HepG2 (cell line): ENCODE data around the gene DTNB. TPM values are rescaled to one million over a fixed set of nuclear protein-coding genes. Genes with fewer than 3 reads are reported as not detected.
A peak's percentile ranks its signal among the peaks of the same experiment; 100 is the strongest.

ENCODE experiments used
- ATAC-seq: fragments of 200-7000 bp; cut with Tn5 transposase; 3 replicates; pipeline ENCODE4 v1.9.1; 2020; ENCODE audit warnings: mild to moderate bottlenecking, moderate library complexity
- BruUV-seq: library from RNA; stranded (reverse); fragments of 400-500 nt; replicated peaks from 2 replicates; lab custom pipeline; 2021; lab: Mats Ljungman, UMichigan
- CTCF ChIA-PET: fragments of 300-600 bp; formaldehyde crosslinking; extraction: SDS; loops from one replicate; lab custom pipeline; 2021; ENCODE audit warnings: low total read pairs, inconsistent platforms, low intra/inter-chr PET ratio; lab: Yijun Ruan, JAX
- POLR2A ChIA-PET: fragments of 350-600 bp; sonication (Branson Sonifier 250); formaldehyde crosslinking; loops from one replicate; lab custom pipeline; 2020; ENCODE audit warnings: antibody characterized with exemption, inconsistent platforms; lab: Yijun Ruan, JAX
- DNase-seq: peaks from one replicate; pipeline ENCODE4 v3.0.0-alpha.2; 2015; ENCODE audit warnings: low spot score
- FAIRE-seq: peaks from 3 replicates; lab custom pipeline; 2011; peaks lifted over from hg19 to GRCh38; lab: Jason Lieb, UNC
- H2AFZ ChIP-seq: one replicate; pipeline ENCODE4 v1.6.1; 2011; ENCODE audit warnings: low read length, inconsistent platforms
- H3K27ac ChIP-seq: fragments of 300-600 bp; 3 replicates; pipeline ENCODE4 v1.8.0; 2011; ENCODE audit warnings: mixed run types, mild to moderate bottlenecking, mixed read lengths, low read length, inconsistent platforms; ENCODE audit not compliant: insufficient read depth; ENCODE audit errors: extremely low read length
- H3K27me3 ChIP-seq, 2 experiments: fragments of 200-600 bp in 1 of 2; 2 replicates in 1 of 2; 3 replicates in 1 of 2; pipeline versions ENCODE4 v1.6.0 to v1.8.0; 2011; ENCODE audit warnings: low read length in 2 of 2, mild to moderate bottlenecking in 2 of 2, moderate library complexity in 2 of 2, inconsistent platforms in 1 of 2; ENCODE audit not compliant: insufficient read depth in 2 of 2, control insufficient read depth in 1 of 2
- H3K36me3 ChIP-seq, 2 experiments: fragments of 200-600 bp in 1 of 2; replicated peaks in 1 of 2; 2 replicates in 1 of 2; 3 replicates in 1 of 2; pipeline versions ENCODE4 v1.5.1 to v1.8.0; 2011; ENCODE audit warnings: low read length in 2 of 2, inconsistent platforms in 1 of 2; ENCODE audit not compliant: insufficient read depth in 2 of 2, control insufficient read depth in 1 of 2
- H3K4me1 ChIP-seq: 2 replicates; pipeline ENCODE4 v1.5.1; 2012; ENCODE audit warnings: low read length, inconsistent platforms; ENCODE audit not compliant: insufficient read depth
- H3K4me2 ChIP-seq: 2 replicates; pipeline ENCODE4 v1.6.0; 2011; ENCODE audit warnings: low read depth, low read length, inconsistent platforms
- H3K4me3 ChIP-seq, 3 experiments: fragments of 200-600 bp in 1 of 3; sonication (generic), shearing (Covaris generic) in 1 of 3; replicated peaks in 1 of 3; 2 replicates each; pipeline ENCODE4 v1.5.1; 2011 to 2016; ENCODE audit warnings: low read length in 3 of 3, inconsistent platforms in 2 of 3, low read depth in 2 of 3, mild to moderate bottlenecking in 2 of 3, control low read depth in 1 of 3, mixed read lengths in 1 of 3; ENCODE audit not compliant: insufficient read depth in 1 of 3
- H3K79me2 ChIP-seq: one replicate; pipeline ENCODE4 v1.6.1; 2011; ENCODE audit warnings: low read length, inconsistent platforms; ENCODE audit not compliant: insufficient read depth
- H3K9ac ChIP-seq: 2 replicates; pipeline ENCODE4 v1.6.0; 2011; ENCODE audit warnings: mild to moderate bottlenecking, low read depth, low read length, inconsistent platforms; ENCODE audit not compliant: insufficient read depth
- H3K9me3 ChIP-seq: 2 replicates; pipeline ENCODE4 v1.5.1; 2012; ENCODE audit warnings: mild to moderate bottlenecking, low read length
- H4K20me1 ChIP-seq: 2 replicates; pipeline ENCODE4 v1.6.0; 2011; ENCODE audit warnings: inconsistent platforms, mild to moderate bottlenecking, low read length, moderate library complexity; ENCODE audit not compliant: insufficient read depth
- CTCF ChIP-seq: sonication (generic); formaldehyde crosslinking; IDR thresholded peaks from 2 replicates; pipeline ENCODE4 v1.5.0; 2020; ENCODE audit warnings: mild to moderate bottlenecking, missing genetic modification reagents, moderate library complexity
- EP300 ChIP-seq, 3 experiments: sonication (generic) in 1 of 3; formaldehyde crosslinking in 1 of 3; IDR thresholded peaks; 2 replicates each; pipeline versions ENCODE4 v1.5.1 to v1.6.1; 2011 to 2020; ENCODE audit warnings: low read depth in 2 of 3, low read length in 2 of 3, borderline replicate concordance in 1 of 3, improper control_type of control experiment in 1 of 3, mild to moderate bottlenecking in 1 of 3, missing genetic modification reagents in 1 of 3, moderate library complexity in 1 of 3
- FOXP1 ChIP-seq, 2 experiments: fragments of 450-650 bp in 1 of 2; IDR thresholded peaks; 2 replicates each; pipeline ENCODE4 v1.6.1; 2017 to 2018; ENCODE audit warnings: antibody characterized with exemption in 1 of 2
- RAD21 ChIP-seq: fragments of 450-650 bp; formaldehyde crosslinking; IDR thresholded peaks from 2 replicates; pipeline ENCODE4 v1.5.0; 2020; ENCODE audit warnings: mild to moderate bottlenecking
- SOX6 ChIP-seq, 2 experiments: fragments of 450-650 bp in 1 of 2; sonication (generic) in 1 of 2; formaldehyde crosslinking in 1 of 2; IDR thresholded peaks; 2 replicates each; pipeline versions ENCODE4 v1.4.0 to v1.6.1; 2017 to 2020; ENCODE audit warnings: antibody characterized with exemption in 1 of 2, mild to moderate bottlenecking in 1 of 2, missing genetic modification reagents in 1 of 2
- ZNF589 ChIP-seq: sonication (generic); formaldehyde crosslinking; conservative IDR thresholded peaks from 2 replicates; pipeline ENCODE4 v1.8.0; 2022; ENCODE audit warnings: mild to moderate bottlenecking, moderate library complexity, missing genetic modification reagents
- ZSCAN22 ChIP-seq: sonication (generic); formaldehyde crosslinking; IDR thresholded peaks from 2 replicates; pipeline ENCODE4 v1.4.0; 2020; ENCODE audit warnings: mild to moderate bottlenecking, missing genetic modification reagents
- ZSCAN5A ChIP-seq: sonication (generic); formaldehyde crosslinking; IDR thresholded peaks from 2 replicates; pipeline ENCODE4 v1.8.0; 2022; ENCODE audit warnings: mild to moderate bottlenecking, missing genetic modification reagents, borderline replicate concordance
- WGBS: methylation state at CpG from one replicate; pipeline ENCODE4 v1.1.6; 2017; ENCODE audit warnings: low lambda C conversion rate; 5-methylcytosine and 5-hydroxymethylcytosine counted together
- in situ Hi-C: cut with HindIII; loops from 2 replicates; pipeline ENCODE4 v1.10.0; 2017; ENCODE audit warnings: low pct_unique_long_range_greater_than_20kb; ENCODE audit not compliant: extremely low pct_ligation_motif_present
- intact Hi-C: fragments of 100-400 bp; cut with micrococcal nuclease; formaldehyde crosslinking; loops from one replicate; pipeline ENCODE4 v1.10.0; 2022; ENCODE audit not compliant: unreplicated experiment
- polyA plus RNA-seq, 8 experiments: library from polyadenylated mRNA; depleted of rRNA in 3 of 8; stranded (reverse) in 7 of 8; unstranded in 1 of 8; fragments of >200 nt; fragmentation: Illumina TruSeq in 4 of 8; extraction: Trizol in 4 of 8; gene quantifications; 2 replicates each; pipeline versions ENCODE4 v1.2.1 to v1.2.3, GENCODE V29; 2011 to 2016; ENCODE audit warnings: low read depth in 4 of 8, missing spikeins in 1 of 8, mixed read lengths in 1 of 8; ENCODE audit not compliant: insufficient read depth in 1 of 8
- total RNA-seq, 5 experiments: library from RNA; depleted of rRNA; stranded (reverse); fragments of >200 nt; fragmentation: Illumina TruSeq; extraction: Trizol; gene quantifications; 2 replicates each; pipeline ENCODE4 v1.2.3, GENCODE V29; 2016; ENCODE audit warnings: low read depth in 1 of 5
- TF ChIP-seq, protein P1 (sequence below): sonication (generic); formaldehyde crosslinking; IDR thresholded peaks from 2 replicates; pipeline ENCODE4 v1.5.0; 2020; ENCODE audit warnings: mild to moderate bottlenecking, missing genetic modification reagents
- TF ChIP-seq, protein P2 (sequence below): sonication (generic); formaldehyde crosslinking; IDR thresholded peaks from 2 replicates; pipeline ENCODE4 v1.4.0; 2020; ENCODE audit warnings: missing genetic modification reagents

Gene DTNB
- total and polyA plus RNA-seq, 2 of the 13 experiments (the other 11 are each of a cell fraction or from before 2014, with no cell fraction given) = 14.4 to 23.9 TPM

- no peak for TF ChIP-seq CTCF (CRISPR knock-in tag)
- TF ChIP-seq RAD21 (CRISPR knock-in tag) = no peak
- TF ChIP-seq, all 625 proteins: peak for 0
Measured at GRCh38 chr2:25688236-25688635, 14.9 kb upstream of the DTNB start (continued).

DNA sequence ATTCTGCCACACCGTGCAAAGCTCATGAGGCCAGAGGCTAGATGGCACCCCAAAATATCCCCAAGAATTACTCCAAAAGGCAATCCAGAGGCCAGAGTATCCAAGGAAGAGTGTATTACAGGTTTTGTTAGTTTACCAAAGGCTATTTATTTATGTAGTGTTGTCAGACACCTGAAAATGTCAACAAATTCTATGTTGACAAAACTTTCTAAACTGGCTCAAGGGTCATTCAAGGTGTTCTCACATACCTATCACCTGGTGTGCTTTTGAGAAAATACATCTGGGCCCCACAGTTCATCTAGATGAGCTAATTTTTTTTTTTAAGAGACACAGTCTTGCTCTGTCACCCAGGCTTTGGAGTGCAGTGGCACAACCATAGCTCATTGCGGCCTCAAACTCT lies 12.4 kb upstream of the DTNB start:
- Histone ChIP-seq H4K20me1 (no peaks in the 10 kb centered on the region), H3K9ac (no peak overlapping the region), H3K36me3 (no peaks in the 10 kb centered on the region), H3K27me3 (no peaks in the 10 kb centered on the region; a peak in 2 of 5 replicates), H3K4me2 (no peak overlapping the region), H3K4me1 (peaks cover 30% of the 10 kb centered on the region), H3K4me3 (no peak overlapping the region), H3K9me3 (no peaks in the 10 kb centered on the region), H2AFZ (no peak overlapping the region), H3K79me2 (no peaks in the 10 kb centered on the region), H3K27ac (no peak overlapping the region)
- in situ Hi-C loops = no loop called here
- ChIA-PET CTCF (no interaction called here), POLR2A (interaction anchor here (1.2 kb wide), 2 partner anchors 12 to 13 kb away, joined by 3 to 4 read pairs; partner anchors contain the start of gene DTNB)
- intact Hi-C loops = no loop called here
- DNase-seq (no peak), ATAC-seq (peak; percentile 35), FAIRE-seq (no peak)
- BruUV-seq = no TSS peak
- WGBS = 17% methylated on average over 2 of the region's 2 CpGs
- no peak for TF ChIP-seq ZNF589 (CRISPR knock-in tag)
- peak; percentile 35; the same call in 1 of the 2 replicates for TF ChIP-seq FOXP1 (IDR thresholded peaks at IDR 0.05)
- TF ChIP-seq FOXP1 (CRISPR knock-in tag; IDR thresholded peaks at IDR 0.05) = peak; percentile 77
- TF ChIP-seq SOX6 (IDR thresholded peaks at IDR 0.05) = no peak
- TF ChIP-seq SOX6 (CRISPR knock-in tag; IDR thresholded peaks at IDR 0.05) = 0 out of 2 replicates have a peak, but pooled peaks have one; percentile 11
- TF ChIP-seq, protein P1, sequence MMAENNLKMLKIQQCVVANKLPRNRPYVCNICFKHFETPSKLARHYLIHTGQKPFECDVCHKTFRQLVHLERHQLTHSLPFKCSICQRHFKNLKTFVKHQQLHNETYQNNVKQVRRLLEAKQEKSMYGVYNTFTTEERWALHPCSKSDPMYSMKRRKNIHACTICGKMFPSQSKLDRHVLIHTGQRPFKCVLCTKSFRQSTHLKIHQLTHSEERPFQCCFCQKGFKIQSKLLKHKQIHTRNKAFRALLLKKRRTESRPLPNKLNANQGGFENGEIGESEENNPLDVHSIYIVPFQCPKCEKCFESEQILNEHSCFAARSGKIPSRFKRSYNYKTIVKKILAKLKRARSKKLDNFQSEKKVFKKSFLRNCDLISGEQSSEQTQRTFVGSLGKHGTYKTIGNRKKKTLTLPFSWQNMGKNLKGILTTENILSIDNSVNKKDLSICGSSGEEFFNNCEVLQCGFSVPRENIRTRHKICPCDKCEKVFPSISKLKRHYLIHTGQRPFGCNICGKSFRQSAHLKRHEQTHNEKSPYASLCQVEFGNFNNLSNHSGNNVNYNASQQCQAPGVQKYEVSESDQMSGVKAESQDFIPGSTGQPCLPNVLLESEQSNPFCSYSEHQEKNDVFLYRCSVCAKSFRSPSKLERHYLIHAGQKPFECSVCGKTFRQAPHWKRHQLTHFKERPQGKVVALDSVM (CRISPR knock-in tag) = no peak
- no peak for TF ChIP-seq ZSCAN22 (CRISPR knock-in tag)
- 0 out of 4 replicates have a peak, but pooled peaks of 1 of the 2 experiments have one; percentile 15 for TF ChIP-seq EP300 (IDR thresholded peaks at IDR 0.05; ENCODE audit: low read depth in 2 of 2, low read length in 2 of 2)
- TF ChIP-seq EP300 (CRISPR knock-in tag; IDR thresholded peaks at IDR 0.05; ENCODE audit: borderline replicate concordance) = no peak
- TF ChIP-seq ZSCAN5A = no peak
- TF ChIP-seq, protein P2, sequence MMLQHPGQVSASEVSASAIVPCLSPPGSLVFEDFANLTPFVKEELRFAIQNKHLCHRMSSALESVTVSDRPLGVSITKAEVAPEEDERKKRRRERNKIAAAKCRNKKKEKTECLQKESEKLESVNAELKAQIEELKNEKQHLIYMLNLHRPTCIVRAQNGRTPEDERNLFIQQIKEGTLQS (CRISPR knock-in tag) = no peak
